ENCODE data around the gene TRAF3IP3. TPM values are rescaled to one million over a fixed set of nuclear protein-coding genes. Genes with fewer than 3 reads are reported as not detected.
A peak's percentile ranks its signal among the peaks of the same experiment; 100 is the strongest.
"Not testable (repeated sequence)": the region's sequence is repeated elsewhere in the genome, so short reads cannot be mapped to it uniquely, and the experiment has no call there.

Gene TRAF3IP3
- polyA plus RNA-seq, 2 of the 4 experiments (the other 2 are of a cell fraction): not detected

DNA sequence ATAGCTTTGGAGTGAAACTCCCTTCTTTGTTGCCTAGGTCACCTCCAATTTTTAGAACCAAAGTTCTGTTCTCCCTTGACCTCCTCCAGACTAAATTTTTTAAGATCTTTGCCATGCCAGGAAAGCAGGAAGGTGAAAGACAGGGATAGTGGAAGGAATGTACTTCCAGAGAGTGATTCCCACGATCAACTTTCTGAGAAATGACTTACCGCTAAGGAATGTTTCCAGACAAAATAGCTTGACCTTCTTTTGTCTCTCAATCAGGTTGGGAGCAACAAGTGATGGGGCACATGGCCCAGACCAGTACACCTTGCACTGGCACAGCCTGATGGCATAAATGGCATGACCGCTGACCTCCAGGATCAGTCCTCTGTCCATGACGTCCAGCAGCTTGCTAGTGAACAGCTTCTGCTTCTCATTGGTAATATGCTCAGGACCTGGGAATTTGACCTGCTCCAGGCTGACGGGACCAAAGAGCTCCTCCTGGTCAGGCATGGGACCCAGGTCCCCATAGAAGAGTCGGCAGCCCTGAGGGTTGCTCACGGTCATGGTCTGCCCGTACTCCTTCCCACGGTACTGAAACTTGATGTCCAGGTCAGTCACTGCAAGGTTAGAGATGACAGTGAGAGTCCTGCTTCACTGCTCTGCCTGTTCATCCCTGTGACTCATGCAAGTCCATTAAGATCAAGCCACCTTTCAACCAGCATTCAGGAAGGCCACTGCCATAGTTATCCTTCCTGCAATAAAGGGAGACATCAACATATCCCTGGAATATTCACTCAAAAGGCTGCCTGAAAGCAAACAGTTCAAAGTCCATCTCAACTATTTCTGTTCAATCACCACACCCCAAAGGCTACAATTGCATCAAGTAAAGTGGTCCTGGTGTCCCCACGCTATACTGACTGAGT lies 34.7 kb downstream of the TRAF3IP3 start:
- POLR2A ChIA-PET: no interaction called here
- no peak overlapping the region for H3K4me3 ChIP-seq
- no peak for TF ChIP-seq FOSB (CRISPR knock-in tag; IDR thresholded peaks at IDR 0.05)
- no peak for TF ChIP-seq ESRRA (IDR thresholded peaks at IDR 0.05; ENCODE audit: borderline replicate concordance, low read length)
- TF ChIP-seq ZNF302 (CRISPR knock-in tag; IDR thresholded peaks at IDR 0.05): no peak
- TF ChIP-seq KDM1A (IDR thresholded peaks at IDR 0.05; ENCODE audit: low read depth): no peak
- no peak for TF ChIP-seq NR3C1 (IDR thresholded peaks at IDR 0.05)
- no peak for TF ChIP-seq HOXB13 (CRISPR knock-in tag; IDR thresholded peaks at IDR 0.05; ENCODE audit: low read depth)
- TF ChIP-seq POLR2A (IDR thresholded peaks at IDR 0.05; ENCODE audit: low read length): no peak
- TF ChIP-seq RFX5 (IDR thresholded peaks at IDR 0.05): no peak
- no peak for TF ChIP-seq FOSL2 (IDR thresholded peaks at IDR 0.05)
- no peak for TF ChIP-seq FOSL2 (CRISPR knock-in tag; IDR thresholded peaks at IDR 0.05)

GRCh38 chr1:209791920-209792319 lies 36.1 kb downstream of the TRAF3IP3 start:
- WGBS (ENCODE audit: missing lambda C conversion rate): 24% methylated on average over 1 of the region's 1 CpG
- H3K27ac ChIP-seq: no peak overlapping the region
- no peak overlapping the region for H3K4me2 ChIP-seq
- ATAC-seq: no peak
- H3K4me1 ChIP-seq: peaks cover 11% of the 10 kb centered on the region; the same call in 2 of the 3 replicates
- H3K4me3 ChIP-seq: no peak overlapping the region
- ChIA-PET CTCF (interaction anchor here (2.1 to 3.6 kb wide), 2 partner anchors 9 to 31 kb away, joined by 13 to 14 read pairs; no protein-coding TSS in a partner anchor), POLR2A (no interaction called here)
- TF ChIP-seq CTCF (IDR thresholded peaks at IDR 0.05) (no peak), EP300 (IDR thresholded peaks at IDR 0.05) (no peak), MAFK (IDR thresholded peaks at IDR 0.05; ENCODE audit: partially characterized antibody) (no peak), FOSL2 (IDR thresholded peaks at IDR 0.05) (no peak), FOSL2 (CRISPR knock-in tag; IDR thresholded peaks at IDR 0.05) (no peak), MAZ (IDR thresholded peaks at IDR 0.05; ENCODE audit: borderline replicate concordance, low read depth, low read length) (no peak), ZC3H11A (IDR thresholded peaks at IDR 0.05) (no peak), NPAS2 (CRISPR knock-in tag; IDR thresholded peaks at IDR 0.05; ENCODE audit: borderline replicate concordance) (no peak), ESRRA (IDR thresholded peaks at IDR 0.05; ENCODE audit: borderline replicate concordance, low read length) (no peak), JUNB (IDR thresholded peaks at IDR 0.05) (no peak)
- TF ChIP-seq, protein P1, sequence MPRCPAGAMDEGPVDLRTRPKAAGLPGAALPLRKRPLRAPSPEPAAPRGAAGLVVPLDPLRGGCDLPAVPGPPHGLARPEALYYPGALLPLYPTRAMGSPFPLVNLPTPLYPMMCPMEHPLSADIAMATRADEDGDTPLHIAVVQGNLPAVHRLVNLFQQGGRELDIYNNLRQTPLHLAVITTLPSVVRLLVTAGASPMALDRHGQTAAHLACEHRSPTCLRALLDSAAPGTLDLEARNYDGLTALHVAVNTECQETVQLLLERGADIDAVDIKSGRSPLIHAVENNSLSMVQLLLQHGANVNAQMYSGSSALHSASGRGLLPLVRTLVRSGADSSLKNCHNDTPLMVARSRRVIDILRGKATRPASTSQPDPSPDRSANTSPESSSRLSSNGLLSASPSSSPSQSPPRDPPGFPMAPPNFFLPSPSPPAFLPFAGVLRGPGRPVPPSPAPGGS (IDR thresholded peaks at IDR 0.05): no peak
- TF ChIP-seq, protein P2, sequence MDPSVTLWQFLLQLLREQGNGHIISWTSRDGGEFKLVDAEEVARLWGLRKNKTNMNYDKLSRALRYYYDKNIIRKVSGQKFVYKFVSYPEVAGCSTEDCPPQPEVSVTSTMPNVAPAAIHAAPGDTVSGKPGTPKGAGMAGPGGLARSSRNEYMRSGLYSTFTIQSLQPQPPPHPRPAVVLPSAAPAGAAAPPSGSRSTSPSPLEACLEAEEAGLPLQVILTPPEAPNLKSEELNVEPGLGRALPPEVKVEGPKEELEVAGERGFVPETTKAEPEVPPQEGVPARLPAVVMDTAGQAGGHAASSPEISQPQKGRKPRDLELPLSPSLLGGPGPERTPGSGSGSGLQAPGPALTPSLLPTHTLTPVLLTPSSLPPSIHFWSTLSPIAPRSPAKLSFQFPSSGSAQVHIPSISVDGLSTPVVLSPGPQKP (IDR thresholded peaks at IDR 0.05; ENCODE audit: low read depth, low read length): no peak
- no peak for FAIRE-seq
- no peaks in the 10 kb centered on the region; the same call in 2 of the 3 replicates for H3K9me3 ChIP-seq
- DNase-seq (ENCODE audit: low read depth in 1 of 2, low spot score in 1 of 2): no peak

More for the DNA sequence above, 34.7 kb downstream of the TRAF3IP3 start:
- ATAC-seq (peak in 1 of 2 experiments; percentile 53; a peak in 3 of 6 replicates), DNase-seq (ENCODE audit: low read depth in 1 of 2, low spot score in 1 of 2) (peak in 1 of 2 experiments; percentile 33), FAIRE-seq (no peak)
- Histone ChIP-seq H3K4me2 (peak overlapping the region; percentile 45), H3K4me1 (peaks cover 11% of the 10 kb centered on the region; the same call in 2 of the 3 replicates), H3K27ac (no peak overlapping the region), H3K9me3 (peaks cover 4% of the 10 kb centered on the region; the same call in 2 of the 3 replicates)
- 48% methylated on average over 10 of the region's 10 CpGs for WGBS (ENCODE audit: missing lambda C conversion rate)
- CTCF ChIA-PET: interaction anchor here (0.7 to 3.6 kb wide), 4 partner anchors 10 to 42 kb away, joined by 3 to 14 read pairs (median 8); no protein-coding TSS in a partner anchor

GRCh38 chr1:209793711-209794110 lies 37.9 kb downstream of the TRAF3IP3 start:
- peaks cover 11% of the 10 kb centered on the region; the same call in 2 of the 3 replicates for H3K4me1 ChIP-seq
- WGBS (ENCODE audit: missing lambda C conversion rate): 17% methylated on average over 3 of the region's 3 CpGs
- FAIRE-seq; H3K27ac ChIP-seq; H3K9me3 ChIP-seq; H3K4me3 ChIP-seq; ATAC-seq; H3K4me2 ChIP-seq; DNase-seq (ENCODE audit: low read depth in 1 of 2, low spot score in 1 of 2); POLR2A ChIA-PET: not testable (repeated sequence)
- CTCF ChIA-PET: interaction anchor here (1.3 kb wide), 2 partner anchors 30 to 45 kb away, joined by 3 to 5 read pairs; no protein-coding TSS in a partner anchor

Measured in A549 (cell line).